Activated CD4-positive, alpha-beta memory T cell treated with anti-CD3 and anti-CD28 coated beads, Interleukin-2, amount 10 ng/mL, durations not matched to agents 7 days and 5 days (primary cell): Measurements from ENCODE around the gene HLCS. TPM values are rescaled to one million over a fixed set of nuclear protein-coding genes. Genes with fewer than 3 reads are reported as not detected.

ENCODE experiments used
- CTCF ChIA-PET: fragments of 350-600 bp; sonication (Branson Sonifier 250); formaldehyde crosslinking; loops from one replicate; lab custom pipeline; 2021; ENCODE audit warnings: antibody characterized with exemption, inconsistent platforms; lab: Charles Lee
- POLR2A ChIA-PET: fragments of 350-600 bp; sonication (Branson Sonifier 250); formaldehyde crosslinking; loops from one replicate; lab custom pipeline; 2021; ENCODE audit warnings: antibody characterized with exemption; lab: Charles Lee
- DNase-seq: peaks from one replicate; pipeline ENCODE4 v3.0.0-alpha.2; 2020
- H3K27ac Mint-ChIP-seq: one replicate; pipeline ENCODE4 v1.8.0; 2021; ENCODE audit warnings: mild to moderate bottlenecking, mixed read lengths
- H3K27me3 Mint-ChIP-seq: one replicate; pipeline ENCODE4 v1.8.0; 2021; ENCODE audit warnings: mixed read lengths
- H3K36me3 Mint-ChIP-seq: one replicate; pipeline ENCODE4 v1.8.0; 2021; ENCODE audit warnings: low read depth, mixed read lengths
- H3K4me1 Mint-ChIP-seq: one replicate; pipeline ENCODE4 v1.8.0; 2021; ENCODE audit warnings: mixed read lengths
- H3K4me3 Mint-ChIP-seq: one replicate; pipeline ENCODE4 v1.8.0; 2021; ENCODE audit warnings: mild to moderate bottlenecking, mixed read lengths
- H3K9me3 Mint-ChIP-seq: one replicate; pipeline ENCODE4 v1.8.0; 2021; ENCODE audit warnings: mixed read lengths
- total RNA-seq, 2 experiments: library from RNA; stranded (reverse); gene quantifications; one replicate each; pipeline ENCODE4 v1.2.3, GENCODE V29; 2021

Gene HLCS
- total RNA-seq, 2 experiments from 2014 or later = 13.3 to 13.9 TPM

GRCh38 chr21:36874665-36875064 is 91.8 kb downstream of the HLCS start:
- Mint-ChIP-seq H3K4me1 (no peaks in the 10 kb centered on the region), H3K27me3 (no peaks in the 10 kb centered on the region), H3K36me3 (no peaks in the 10 kb centered on the region), H3K9me3 (peaks cover 8% of the 10 kb centered on the region), H3K4me3 (no peak overlapping the region), H3K27ac (no peak overlapping the region)
- ChIA-PET POLR2A (no interaction called here), CTCF (no interaction called here)
- DNase-seq = no peak

- DNase-seq = no peak
- no peaks in the 10 kb centered on the region for H3K4me1 Mint-ChIP-seq
- no peak overlapping the region for H3K4me3 Mint-ChIP-seq
- POLR2A ChIA-PET = no interaction called here
- no peak overlapping the region for H3K27ac Mint-ChIP-seq
- peaks cover 4% of the 10 kb centered on the region for H3K9me3 Mint-ChIP-seq
- CTCF ChIA-PET = interaction anchor here (1.5 kb wide), 1 partner anchor 20 kb away, joined by 3 read pairs; no protein-coding TSS in a partner anchor
- no peaks in the 10 kb centered on the region for H3K27me3 Mint-ChIP-seq
- no peaks in the 10 kb centered on the region for H3K36me3 Mint-ChIP-seq
These were observed 93.0 kb downstream of the HLCS start for GRCh38 chr21:36873513-36873912.

- Mint-ChIP-seq H3K27ac (no peak overlapping the region), H3K36me3 (peaks cover 1% of the 10 kb centered on the region), H3K4me1 (peaks cover 11% of the 10 kb centered on the region), H3K9me3 (no peaks in the 10 kb centered on the region), H3K27me3 (no peaks in the 10 kb centered on the region), H3K4me3 (no peak overlapping the region)
- POLR2A ChIA-PET = no interaction called here
- DNase-seq = no peak
- CTCF ChIA-PET = interaction anchor here (1.2 kb wide), 1 partner anchor 13 kb away, joined by 3 read pairs; no protein-coding TSS in a partner anchor
These were observed 99.1 kb downstream of the HLCS start for GRCh38 chr21:36867291-36867905.

GRCh38 chr21:36866419-36866818 is 100.0 kb downstream of the HLCS start:
- Mint-ChIP-seq H3K27ac (no peak overlapping the region), H3K27me3 (no peaks in the 10 kb centered on the region), H3K4me1 (peaks cover 17% of the 10 kb centered on the region), H3K4me3 (no peak overlapping the region), H3K9me3 (peaks cover 2% of the 10 kb centered on the region), H3K36me3 (peaks cover 10% of the 10 kb centered on the region)
- DNase-seq = no peak
- CTCF ChIA-PET = interaction anchor here (0.8 to 1.2 kb wide), 2 partner anchors 11 to 12 kb away, joined by 3 read pairs; no protein-coding TSS in a partner anchor
- POLR2A ChIA-PET = no interaction called here

- Mint-ChIP-seq H3K36me3 (peaks cover 10% of the 10 kb centered on the region), H3K27me3 (no peaks in the 10 kb centered on the region), H3K4me3 (no peak overlapping the region), H3K4me1 (peaks cover 27% of the 10 kb centered on the region), H3K27ac (no peak overlapping the region), H3K9me3 (peaks cover 2% of the 10 kb centered on the region)
- DNase-seq = no peak
- ChIA-PET CTCF (interaction anchor here (0.6 to 1.7 kb wide), 3 partner anchors 11 to 724 kb away, joined by 3 to 5 read pairs (median 4); no protein-coding TSS in a partner anchor), POLR2A (no interaction called here)
These were observed 101.5 kb downstream of the HLCS start for GRCh38 chr21:36864974-36865373.

GRCh38 chr21:36863260-36863659 is 103.2 kb downstream of the HLCS start:
- peaks cover 10% of the 10 kb centered on the region for H3K36me3 Mint-ChIP-seq
- POLR2A ChIA-PET = no interaction called here
- H3K9me3 Mint-ChIP-seq = peaks cover 2% of the 10 kb centered on the region
- DNase-seq = no peak
- peaks cover 39% of the 10 kb centered on the region for H3K4me1 Mint-ChIP-seq
- no peak overlapping the region for H3K4me3 Mint-ChIP-seq
- CTCF ChIA-PET = no interaction called here
- H3K27me3 Mint-ChIP-seq = no peaks in the 10 kb centered on the region
- H3K27ac Mint-ChIP-seq = no peak overlapping the region

GRCh38 chr21:36861595-36862323 is 104.7 kb downstream of the HLCS start:
- Mint-ChIP-seq H3K36me3 (peaks cover 10% of the 10 kb centered on the region), H3K4me1 (peaks cover 41% of the 10 kb centered on the region), H3K27me3 (no peaks in the 10 kb centered on the region), H3K4me3 (no peak overlapping the region), H3K9me3 (peaks cover 2% of the 10 kb centered on the region), H3K27ac (no peak overlapping the region)
- DNase-seq = no peak
- ChIA-PET CTCF (no interaction called here), POLR2A (no interaction called here)

- Mint-ChIP-seq H3K4me3 (no peak overlapping the region), H3K4me1 (peaks cover 47% of the 10 kb centered on the region), H3K9me3 (peaks cover 2% of the 10 kb centered on the region), H3K27ac (no peak overlapping the region), H3K27me3 (no peaks in the 10 kb centered on the region), H3K36me3 (peaks cover 10% of the 10 kb centered on the region)
- ChIA-PET POLR2A (no interaction called here), CTCF (interaction anchor here (1.1 kb wide), 1 partner anchor 12 kb away, joined by 4 read pairs; no protein-coding TSS in a partner anchor)
- no peak for DNase-seq
These were observed 105.5 kb downstream of the HLCS start for GRCh38 chr21:36860736-36861594.

- Mint-ChIP-seq H3K9me3 (peaks cover 2% of the 10 kb centered on the region), H3K4me1 (peaks cover 47% of the 10 kb centered on the region), H3K36me3 (peaks cover 10% of the 10 kb centered on the region), H3K4me3 (no peak overlapping the region), H3K27me3 (no peaks in the 10 kb centered on the region), H3K27ac (peak overlapping the region; percentile 69)
- ChIA-PET POLR2A (no interaction called here), CTCF (interaction anchor here (1.1 kb wide), 1 partner anchor 11 kb away, joined by 4 read pairs; no protein-coding TSS in a partner anchor)
- DNase-seq = peak; percentile 77
These were observed 106.5 kb downstream of the HLCS start for GRCh38 chr21:36859744-36860501.

- Mint-ChIP-seq H3K4me3 (no peak overlapping the region), H3K36me3 (peaks cover 10% of the 10 kb centered on the region), H3K4me1 (peaks cover 53% of the 10 kb centered on the region), H3K9me3 (peaks cover 2% of the 10 kb centered on the region), H3K27ac (no peak overlapping the region), H3K27me3 (no peaks in the 10 kb centered on the region)
- CTCF ChIA-PET = no interaction called here
- no peak for DNase-seq
- POLR2A ChIA-PET = no interaction called here
These were observed 108.0 kb downstream of the HLCS start for GRCh38 chr21:36858320-36858957.

- peaks cover 50% of the 10 kb centered on the region for H3K4me1 Mint-ChIP-seq
- CTCF ChIA-PET = interaction anchor here (1.3 to 3.9 kb wide), 2 partner anchors 9 to 226 kb away, joined by 3 to 18 read pairs; no protein-coding TSS in a partner anchor
- DNase-seq = no peak
- H3K36me3 Mint-ChIP-seq = peaks cover 2% of the 10 kb centered on the region
- POLR2A ChIA-PET = no interaction called here
- no peaks in the 10 kb centered on the region for H3K27me3 Mint-ChIP-seq
- no peaks in the 10 kb centered on the region for H3K9me3 Mint-ChIP-seq
- no peak overlapping the region for H3K27ac Mint-ChIP-seq
- no peak overlapping the region for H3K4me3 Mint-ChIP-seq
These were observed 109.8 kb downstream of the HLCS start for GRCh38 chr21:36856643-36857042.

- Mint-ChIP-seq H3K4me3 (no peak overlapping the region), H3K36me3 (no peaks in the 10 kb centered on the region), H3K9me3 (no peaks in the 10 kb centered on the region), H3K27ac (no peak overlapping the region), H3K4me1 (peaks cover 33% of the 10 kb centered on the region), H3K27me3 (no peaks in the 10 kb centered on the region)
- DNase-seq = no peak
- ChIA-PET CTCF (interaction anchor here (0.7 to 3.9 kb wide), 7 partner anchors 11 to 224 kb away, joined by 3 to 18 read pairs (median 3); no protein-coding TSS in a partner anchor), POLR2A (no interaction called here)
These were observed 112.1 kb downstream of the HLCS start for GRCh38 chr21:36854391-36854790.
